ENCODE results near the gene AHDC1. TPM values are rescaled to one million over a fixed set of nuclear protein-coding genes. Genes with fewer than 3 reads are reported as not detected.

Gene AHDC1
- polyA plus RNA-seq, 1 donor (not counting 4 experiments of a cell fraction or from before 2014, with no cell fraction given): 4.2 TPM

- Histone ChIP-seq H3K4me2 (ENCODE audit: control insufficient read depth, extremely low read depth, insufficient read depth, low read depth, low read length) (peak overlapping the region; percentile 70), H3K9ac (ENCODE audit: control insufficient read depth, extremely low read depth, insufficient read depth, low read length) (peak overlapping the region; percentile 87), H3K9me1 (ENCODE audit: control insufficient read depth, extremely low read depth, insufficient read depth, low read length) (no peaks in the 10 kb centered on the region), H3K4me3 (ENCODE audit: control insufficient read depth in 2 of 3, extremely low read depth in 1 of 3, insufficient read depth in 2 of 3, low read depth in 1 of 3, low read length in 3 of 3) (no peak overlapping the region), H3K27me3 (ENCODE audit: control insufficient read depth, extremely low read depth, insufficient read depth, low read length) (no peaks in the 10 kb centered on the region), H4K20me1 (ENCODE audit: control insufficient read depth, extremely low read depth, insufficient read depth, low read length) (no peaks in the 10 kb centered on the region), H3K36me3 (ENCODE audit: control insufficient read depth in 2 of 2, extremely low read depth in 1 of 2, insufficient read depth in 2 of 2, low read length in 2 of 2) (no peaks in the 10 kb centered on the region), H3K27ac (ENCODE audit: control insufficient read depth, insufficient read depth, low read length) (peak overlapping the region; percentile 65), H3K9me3 (ENCODE audit: control insufficient read depth, low read depth, low read length) (no peaks in the 10 kb centered on the region), H3K79me2 (ENCODE audit: control insufficient read depth, insufficient read depth, low read length) (no peaks in the 10 kb centered on the region), H3K4me1 (ENCODE audit: control insufficient read depth, extremely low read depth, insufficient read depth, low read length) (peaks cover 74% of the 10 kb centered on the region), H2AFZ (ENCODE audit: control insufficient read depth, low read length) (no peak overlapping the region)
- TF ChIP-seq EZH2 (IDR thresholded peaks at IDR 0.05; ENCODE audit: low read length): no peak
- TF ChIP-seq CTCF (optimal IDR thresholded peaks at IDR 0.05 in 1 of 3, IDR thresholded peaks at IDR 0.05 in 1 of 3, conservative IDR thresholded peaks at IDR 0.05 in 1 of 3; ENCODE audit: extremely low read depth in 1 of 3, insufficient read depth in 2 of 3, low read length in 3 of 3): no peak
- DNase-seq (ENCODE audit: low read depth, low spot score) (no peak), FAIRE-seq (peak; percentile 61)
- dilution Hi-C loops (cut with MboI; ENCODE audit: extremely low pct_ligation_motif_present, low sequenced_read_pairs): no loop called here
Observed at GRCh38 chr1:27526569-27527222, 77.2 kb downstream of the AHDC1 start.

- no peaks in the 10 kb centered on the region for H4K20me1 ChIP-seq (ENCODE audit: control insufficient read depth, extremely low read depth, insufficient read depth, low read length)
- H3K79me2 ChIP-seq (ENCODE audit: control insufficient read depth, insufficient read depth, low read length): no peaks in the 10 kb centered on the region
- no peaks in the 10 kb centered on the region for H3K27me3 ChIP-seq (ENCODE audit: control insufficient read depth, extremely low read depth, insufficient read depth, low read length)
- no peak for FAIRE-seq
- dilution Hi-C loops (cut with MboI; ENCODE audit: extremely low pct_ligation_motif_present, low sequenced_read_pairs): no loop called here
- H3K9me3 ChIP-seq (ENCODE audit: control insufficient read depth, low read depth, low read length): no peaks in the 10 kb centered on the region
- no peak overlapping the region for H3K4me3 ChIP-seq (ENCODE audit: control insufficient read depth in 2 of 3, extremely low read depth in 1 of 3, insufficient read depth in 2 of 3, low read depth in 1 of 3, low read length in 3 of 3)
- peak overlapping the region; percentile 39 for H3K4me2 ChIP-seq (ENCODE audit: control insufficient read depth, extremely low read depth, insufficient read depth, low read depth, low read length)
- no peak for TF ChIP-seq EZH2 (IDR thresholded peaks at IDR 0.05; ENCODE audit: low read length)
- peak overlapping the region; percentile 87 for H3K9ac ChIP-seq (ENCODE audit: control insufficient read depth, extremely low read depth, insufficient read depth, low read length)
- H2AFZ ChIP-seq (ENCODE audit: control insufficient read depth, low read length): no peak overlapping the region
- peak overlapping the region; percentile 65 for H3K27ac ChIP-seq (ENCODE audit: control insufficient read depth, insufficient read depth, low read length)
- no peaks in the 10 kb centered on the region for H3K36me3 ChIP-seq (ENCODE audit: control insufficient read depth in 2 of 2, extremely low read depth in 1 of 2, insufficient read depth in 2 of 2, low read length in 2 of 2)
- H3K9me1 ChIP-seq (ENCODE audit: control insufficient read depth, extremely low read depth, insufficient read depth, low read length): no peaks in the 10 kb centered on the region
- peaks cover 84% of the 10 kb centered on the region for H3K4me1 ChIP-seq (ENCODE audit: control insufficient read depth, extremely low read depth, insufficient read depth, low read length)
- peak; percentile 86 for DNase-seq (ENCODE audit: low read depth, low spot score)
Observed at GRCh38 chr1:27525296-27526272, 78.4 kb downstream of the AHDC1 start.
